ENCODE results near the gene SH2D2A.

Gene SH2D2A

GRCh38 chr1:156816561-156817328, at the start of gene SH2D2A:
SH2D2A (minus strand) TSS chr1:156816848; CDS start chr1:156816708, 140 bp downstream.
- peak; percentile 87 for DNase-seq

DNA sequence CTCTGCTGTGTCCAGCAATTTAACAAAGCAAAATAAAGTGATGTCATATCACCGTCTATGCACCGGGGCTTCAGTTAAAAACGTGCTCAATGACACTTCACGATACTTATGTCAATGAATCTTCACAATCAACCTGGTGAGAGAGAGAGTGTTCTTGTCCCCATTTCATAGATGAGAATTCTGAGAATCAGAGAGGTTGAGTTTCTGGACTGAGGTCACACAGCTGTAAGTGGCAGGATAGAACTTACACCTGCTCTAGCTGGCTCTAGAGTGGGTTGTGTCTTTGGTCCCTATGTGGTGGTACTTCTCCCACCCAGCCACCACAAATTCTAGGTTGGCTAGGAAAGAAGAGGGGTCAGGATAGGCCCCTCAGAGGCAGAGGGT, 49.2 kb upstream of the SH2D2A start:
- DNase-seq, result no peak

DNA sequence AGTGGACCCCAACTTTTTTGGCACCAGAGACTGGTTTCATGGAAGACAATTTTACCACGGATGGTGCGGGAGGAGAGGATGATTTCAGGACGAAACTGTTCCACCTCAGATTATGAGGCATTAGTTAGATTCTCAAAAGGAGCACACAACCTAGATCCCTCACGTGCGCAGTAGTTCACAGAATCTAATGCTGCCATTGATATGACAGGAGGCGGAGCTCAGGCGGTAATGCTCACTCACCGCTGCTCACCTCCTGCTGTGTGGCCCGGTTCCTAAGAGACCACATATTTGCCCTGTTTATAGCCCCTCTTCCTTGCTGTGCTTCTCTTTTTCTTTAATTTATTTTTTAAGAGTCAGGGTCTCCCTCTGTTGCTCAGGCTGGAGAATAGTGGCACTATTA, 48.6 kb upstream of the SH2D2A start:
- DNase-seq, result no peak

GRCh38 chr1:156864796-156865195, 48.1 kb upstream of the SH2D2A start:
- DNase-seq, result no peak

- DNase-seq, result no peak
Observed at GRCh38 chr1:156863631-156864030, 47.0 kb upstream of the SH2D2A start.

DNA sequence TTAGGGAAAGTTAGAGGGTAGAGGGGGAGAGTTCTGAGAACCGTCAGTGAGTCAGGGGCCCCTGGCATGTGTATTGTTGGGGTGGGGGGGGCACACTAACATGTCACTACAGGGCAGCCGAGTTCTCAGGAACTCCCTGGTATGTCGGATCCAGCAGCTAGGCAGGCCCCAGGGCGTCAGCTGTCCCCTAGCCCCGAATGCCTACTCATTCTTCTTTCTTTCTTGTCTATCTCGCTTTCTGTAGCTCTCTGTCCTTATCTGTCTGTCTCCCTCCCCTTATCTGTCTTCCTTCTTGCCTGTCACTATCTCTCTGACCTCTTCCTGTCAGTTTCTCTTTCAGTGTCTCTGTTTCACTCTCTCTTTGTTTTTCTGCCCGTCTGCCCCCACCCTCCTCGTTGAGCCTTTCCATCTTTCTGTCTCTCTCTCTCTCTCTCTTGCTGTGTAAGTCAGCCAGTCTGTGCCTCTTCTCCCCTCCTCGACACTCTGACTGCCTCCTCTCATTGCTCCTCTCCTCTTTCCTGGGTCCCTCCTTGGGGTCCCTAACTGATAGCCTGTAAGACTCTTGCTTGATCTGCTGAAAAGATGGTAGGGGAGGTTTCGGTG, 46.5 kb upstream of the SH2D2A start:
- peak; percentile 4 for DNase-seq

- DNase-seq, result no peak
Observed at GRCh38 chr1:156862584-156862983, 45.9 kb upstream of the SH2D2A start.

DNA sequence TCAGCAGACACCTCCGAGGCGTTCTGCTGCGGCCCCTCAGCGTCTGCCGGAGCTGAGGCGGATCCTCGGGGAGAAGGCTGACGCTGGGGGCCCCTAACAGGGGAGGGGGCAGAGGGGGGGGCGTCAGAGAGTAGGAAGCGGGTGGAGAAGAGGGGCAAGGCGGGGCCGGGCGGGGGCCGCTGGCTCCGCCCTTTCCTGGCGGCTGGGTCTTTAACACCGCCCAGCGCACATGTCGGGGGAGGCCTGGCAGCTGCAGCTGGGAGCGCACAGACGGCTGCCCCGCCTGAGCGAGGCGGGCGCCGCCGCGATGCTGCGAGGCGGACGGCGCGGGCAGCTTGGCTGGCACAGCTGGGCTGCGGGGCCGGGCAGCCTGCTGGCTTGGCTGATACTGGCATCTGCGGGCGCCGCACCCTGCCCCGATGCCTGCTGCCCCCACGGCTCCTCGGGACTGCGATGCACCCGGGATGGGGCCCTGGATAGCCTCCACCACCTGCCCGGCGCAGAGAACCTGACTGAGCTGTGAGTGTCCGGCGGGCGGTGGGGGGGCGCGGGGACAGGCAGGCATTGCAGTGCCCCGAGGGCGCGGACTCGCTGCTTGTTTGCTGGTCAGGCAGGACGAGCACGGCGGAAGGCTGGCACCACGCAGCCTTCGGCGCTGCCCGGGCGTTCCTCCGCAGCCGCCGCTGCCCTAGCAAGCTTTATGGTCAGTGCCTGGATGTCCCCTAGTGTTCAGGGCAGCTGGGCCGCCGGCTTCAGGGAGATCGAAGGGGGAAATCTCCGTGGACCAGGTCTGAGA, 44.2 kb upstream of the SH2D2A start, which contains the start of gene NTRK1:
Gene NTRK1, plus strand, starts transcription at position 238 of the 796 bp plus-strand sequence. Its CDS starts 70 bp downstream, at position 308.
- DNase-seq, result peak; percentile 53

DNA sequence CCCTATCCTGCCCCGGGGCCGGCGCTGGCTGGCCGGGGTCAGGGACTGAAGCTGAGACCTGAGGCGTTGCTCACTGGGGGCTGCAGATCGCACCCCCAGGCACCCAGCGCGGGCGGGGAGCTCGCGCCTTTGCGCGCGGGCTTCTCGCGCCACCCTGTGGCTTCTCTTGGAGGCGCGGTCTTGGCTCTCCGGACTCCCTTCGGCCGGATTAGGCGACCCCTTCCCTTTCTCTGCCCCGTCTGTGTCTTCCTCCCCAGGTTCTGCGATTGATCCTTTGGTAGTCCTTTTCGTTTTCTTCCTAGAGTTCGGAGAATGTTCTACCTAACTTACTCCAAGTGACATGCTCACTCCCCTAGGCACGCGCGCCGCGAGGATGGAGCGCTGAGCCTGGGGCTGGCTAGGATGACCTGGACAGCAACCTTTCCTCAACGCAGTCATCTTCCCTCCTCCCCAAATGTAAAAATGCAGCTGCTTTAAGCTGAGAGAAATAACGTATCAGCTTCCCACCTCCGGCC, 43.5 kb upstream of the SH2D2A start:
- DNase-seq, result peak; percentile 62

- peak; percentile 5 for DNase-seq
Observed at GRCh38 chr1:156859523-156860112, 43.0 kb upstream of the SH2D2A start.

- DNase-seq, result no peak
Observed at GRCh38 chr1:156858959-156859522, 42.4 kb upstream of the SH2D2A start, which contains the start of gene INSRR. INSRR (minus strand) TSS chr1:156859117; CDS start chr1:156858621, 496 bp downstream.

GRCh38 chr1:156858555-156858956, 41.9 kb upstream of the SH2D2A start:
- no peak for DNase-seq

DNA sequence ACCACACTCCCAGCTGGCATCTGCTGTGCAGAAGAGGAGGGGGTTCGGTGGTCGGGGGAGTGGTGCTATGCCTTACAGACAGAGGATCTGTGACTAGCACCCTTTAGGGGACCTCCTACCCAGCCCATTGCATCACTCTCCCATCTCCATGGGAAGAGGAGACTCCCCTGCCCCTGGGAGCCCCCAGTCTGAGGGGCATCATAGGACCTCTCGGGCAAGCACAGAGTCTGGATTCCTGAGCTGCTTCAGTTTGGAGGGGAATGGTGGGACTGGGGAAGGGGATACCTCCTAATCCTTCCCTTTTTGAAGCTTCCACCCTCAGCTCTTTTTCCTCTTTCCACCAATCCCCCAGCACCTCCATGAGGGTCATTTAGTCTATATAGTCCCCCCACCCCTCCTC, 40.9 kb upstream of the SH2D2A start:
- no peak for DNase-seq

DNA sequence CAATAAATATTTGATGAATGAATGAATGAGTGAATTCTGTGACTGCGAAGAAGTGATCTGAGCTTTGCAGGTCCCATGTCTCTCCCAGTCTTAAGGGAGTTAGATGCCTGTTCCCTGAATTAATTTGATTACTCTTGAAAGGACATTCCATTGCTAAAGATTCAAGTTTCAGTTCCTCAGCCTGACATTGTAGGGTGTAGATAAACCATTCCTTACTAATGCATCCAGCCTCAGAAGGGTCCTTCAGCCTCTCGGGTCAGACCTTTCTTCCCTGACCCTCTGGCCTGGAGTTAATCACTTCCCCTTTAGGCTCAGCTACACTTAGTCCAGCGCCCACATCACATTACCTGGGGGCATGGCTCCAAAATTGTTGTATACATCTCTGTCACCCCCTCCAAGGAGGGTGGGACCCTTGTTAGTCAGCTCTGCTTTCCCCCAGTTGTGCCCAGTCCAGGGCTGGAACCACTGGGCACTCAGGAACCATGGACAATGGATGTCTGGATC, 39.7 kb upstream of the SH2D2A start:
- DNase-seq, result no peak

GRCh38 chr1:156854634-156855033, 38.0 kb upstream of the SH2D2A start:
- no peak for DNase-seq

DNA sequence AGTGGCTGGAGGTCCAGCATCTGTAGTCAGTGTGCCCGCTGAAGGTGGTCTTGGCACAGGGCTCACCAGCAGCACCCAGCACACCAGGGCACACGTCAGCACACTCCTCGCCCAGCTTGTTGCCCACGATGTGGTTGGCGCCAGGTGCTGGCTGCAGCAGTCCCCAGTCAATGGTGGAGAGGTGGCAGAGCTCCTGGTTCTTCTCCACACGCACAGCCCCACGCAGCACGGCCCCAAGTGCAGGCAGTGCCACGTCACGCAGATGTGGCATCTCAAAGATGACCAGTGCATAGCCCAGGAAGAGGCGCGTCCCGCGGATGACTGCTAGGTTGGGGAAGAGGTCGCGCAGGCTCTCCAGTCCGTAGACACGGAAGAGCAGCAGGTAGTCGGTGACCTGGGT, 37.1 kb upstream of the SH2D2A start:
- no peak for DNase-seq

DNA sequence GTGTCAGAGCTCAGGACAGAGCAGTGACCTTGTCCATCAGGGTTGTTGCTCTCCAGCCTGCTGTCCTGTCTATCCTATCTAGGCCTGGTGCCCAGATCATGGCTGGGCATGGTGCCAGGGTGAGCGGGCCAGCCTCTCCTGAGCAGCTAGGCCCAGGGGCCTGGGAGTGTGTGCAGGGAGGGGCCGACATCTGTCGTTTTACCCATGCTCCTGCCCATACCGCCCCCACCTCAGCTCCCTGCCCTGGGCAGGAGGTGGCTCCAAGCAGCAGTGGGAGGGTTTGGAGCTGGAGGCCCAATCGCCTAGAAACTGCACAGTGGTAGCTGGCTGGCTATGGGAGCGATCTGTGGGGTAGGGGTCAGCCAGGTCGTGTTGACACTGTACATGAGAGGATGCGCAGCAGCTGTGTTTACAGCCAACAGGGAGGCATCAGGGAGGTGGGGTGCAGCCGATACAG, 35.8 kb upstream of the SH2D2A start:
- DNase-seq, result no peak

DNA sequence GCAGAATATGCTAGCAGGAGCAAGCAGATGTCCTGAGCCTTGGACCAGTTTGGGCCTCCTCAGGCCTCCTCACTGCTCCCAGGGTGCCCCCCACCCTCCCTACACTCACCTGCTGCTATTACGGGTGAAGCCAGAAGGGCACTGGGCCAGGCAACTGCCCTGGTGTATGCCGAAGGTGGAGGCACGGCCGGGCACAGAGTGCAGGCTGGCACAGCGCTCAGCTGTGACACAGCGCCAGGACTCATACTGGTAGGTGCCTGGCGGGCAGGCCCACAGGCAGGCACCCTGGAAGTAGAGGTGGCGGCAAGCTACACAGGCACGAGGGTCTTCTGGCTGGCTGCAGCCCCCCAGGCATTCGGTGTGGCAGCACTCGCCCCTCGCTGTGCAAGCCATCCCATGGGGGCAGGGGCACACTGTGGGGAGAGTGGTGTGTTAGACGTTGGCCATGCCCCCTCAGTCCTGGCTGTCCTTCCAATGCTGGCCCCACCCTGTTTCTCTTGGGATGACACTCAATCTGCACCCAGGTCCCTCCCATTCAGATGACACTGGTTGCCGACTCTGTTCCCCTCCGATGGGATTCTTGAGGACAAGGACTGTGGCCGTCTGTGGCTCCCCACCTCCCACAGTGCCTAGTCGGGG, 35.2 kb upstream of the SH2D2A start:
- no peak for DNase-seq

GRCh38 chr1:156849151-156849496, 32.5 kb upstream of the SH2D2A start:
- no peak for DNase-seq

DNA sequence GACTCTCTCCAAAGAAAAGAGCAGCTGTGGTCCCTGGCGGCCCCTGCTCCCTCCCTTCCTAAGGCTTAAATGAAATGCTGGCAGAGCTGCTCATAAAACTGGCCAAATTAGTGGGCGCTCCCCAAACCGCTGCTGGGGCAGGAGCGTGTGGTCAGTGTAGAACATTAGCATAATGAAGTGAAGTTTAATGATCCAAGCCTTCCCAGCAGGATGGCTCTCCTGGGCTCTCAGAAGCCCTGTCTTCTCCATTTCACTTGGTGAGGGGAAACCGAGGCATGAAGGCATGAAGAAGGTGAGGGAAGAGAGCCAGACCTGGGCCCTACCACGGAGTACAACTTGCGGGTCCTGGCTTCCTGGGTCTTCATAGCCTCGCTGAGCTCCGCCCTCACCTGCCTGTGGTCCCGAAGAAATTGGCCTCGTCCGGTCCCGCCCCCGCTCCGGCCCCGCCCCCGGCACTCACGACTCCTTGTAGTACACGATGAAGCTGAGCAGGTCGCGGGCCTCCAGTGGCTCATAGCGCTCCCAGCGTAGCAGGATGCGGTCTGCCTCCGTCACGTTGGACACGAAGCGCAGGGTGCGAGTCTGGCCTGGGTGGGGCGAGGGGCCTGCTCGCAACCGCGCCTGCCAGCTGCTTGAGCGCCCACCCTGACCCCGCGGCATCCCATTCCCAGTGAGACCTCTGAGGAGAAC, 32.0 kb upstream of the SH2D2A start:
- DNase-seq, result peak; percentile 54

Measured in stimulated activated CD4-positive, alpha-beta T cell treated with anti-CD3 and anti-CD28 coated beads, Interleukin-12 subunit alpha, Interleukin-12 subunit beta, amount 100 ng/mL, for 4 hours (primary cell).